Right hindlimb (tissue), 1 donor: ENCODE measurements around the gene MRPL38.

Source experiments
- DNase-seq: peaks from one replicate; pipeline ENCODE4 v3.0.0-alpha.2; 2018

Gene MRPL38

GRCh38 chr17:75850928-75851692 is 53.6 kb downstream of the MRPL38 start:
- DNase-seq = no peak

GRCh38 chr17:75849724-75850123 is 55.0 kb downstream of the MRPL38 start:
- no peak for DNase-seq

- DNase-seq = no peak
These were observed 55.4 kb downstream of the MRPL38 start for GRCh38 chr17:75849279-75849646.
